Measurements from ENCODE around the gene SEBOX.
A peak's percentile ranks its signal among the peaks of the same experiment; 100 is the strongest.

Gene SEBOX

GRCh38 chr17:28333083-28333746, 31.8 kb downstream of the SEBOX start:
- TF ChIP-seq ZFX (IDR thresholded peaks at IDR 0.05; ENCODE audit: borderline replicate concordance), result no peak
- TF ChIP-seq, protein P1, sequence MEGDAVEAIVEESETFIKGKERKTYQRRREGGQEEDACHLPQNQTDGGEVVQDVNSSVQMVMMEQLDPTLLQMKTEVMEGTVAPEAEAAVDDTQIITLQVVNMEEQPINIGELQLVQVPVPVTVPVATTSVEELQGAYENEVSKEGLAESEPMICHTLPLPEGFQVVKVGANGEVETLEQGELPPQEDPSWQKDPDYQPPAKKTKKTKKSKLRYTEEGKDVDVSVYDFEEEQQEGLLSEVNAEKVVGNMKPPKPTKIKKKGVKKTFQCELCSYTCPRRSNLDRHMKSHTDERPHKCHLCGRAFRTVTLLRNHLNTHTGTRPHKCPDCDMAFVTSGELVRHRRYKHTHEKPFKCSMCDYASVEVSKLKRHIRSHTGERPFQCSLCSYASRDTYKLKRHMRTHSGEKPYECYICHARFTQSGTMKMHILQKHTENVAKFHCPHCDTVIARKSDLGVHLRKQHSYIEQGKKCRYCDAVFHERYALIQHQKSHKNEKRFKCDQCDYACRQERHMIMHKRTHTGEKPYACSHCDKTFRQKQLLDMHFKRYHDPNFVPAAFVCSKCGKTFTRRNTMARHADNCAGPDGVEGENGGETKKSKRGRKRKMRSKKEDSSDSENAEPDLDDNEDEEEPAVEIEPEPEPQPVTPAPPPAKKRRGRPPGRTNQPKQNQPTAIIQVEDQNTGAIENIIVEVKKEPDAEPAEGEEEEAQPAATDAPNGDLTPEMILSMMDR (IDR thresholded peaks at IDR 0.05), result no peak
- no peak overlapping the region for H3K27ac ChIP-seq

DNA sequence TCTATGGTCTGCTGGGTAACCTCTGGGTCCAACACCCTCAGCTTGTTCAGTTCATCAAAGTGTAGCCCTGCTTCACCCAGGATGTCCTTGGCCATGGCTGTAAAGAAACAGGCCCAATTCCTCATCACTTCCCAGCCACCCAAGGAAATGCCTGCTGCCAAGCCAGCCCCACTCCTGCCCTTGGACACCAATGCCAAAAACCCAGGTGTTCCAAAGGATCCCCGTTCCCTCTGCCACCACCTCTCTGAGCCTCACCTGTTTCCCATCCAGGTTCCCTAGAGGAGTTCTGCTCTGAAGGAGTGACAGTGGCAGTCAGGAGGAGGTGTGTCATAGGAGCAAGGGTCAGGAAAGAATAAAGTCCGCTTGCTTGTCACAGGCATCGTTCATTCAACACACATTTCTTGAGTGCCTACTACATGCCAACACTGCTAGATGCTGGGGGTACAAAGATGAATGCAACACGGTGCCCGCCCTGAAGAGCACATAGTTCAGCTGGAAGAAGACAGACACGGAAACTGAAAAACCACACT, 33.0 kb downstream of the SEBOX start:
- H3K27ac ChIP-seq, result no peak overlapping the region
- TF ChIP-seq ZFX (IDR thresholded peaks at IDR 0.05; ENCODE audit: borderline replicate concordance), result no peak
- TF ChIP-seq, protein P1 (IDR thresholded peaks at IDR 0.05), result no peak

DNA sequence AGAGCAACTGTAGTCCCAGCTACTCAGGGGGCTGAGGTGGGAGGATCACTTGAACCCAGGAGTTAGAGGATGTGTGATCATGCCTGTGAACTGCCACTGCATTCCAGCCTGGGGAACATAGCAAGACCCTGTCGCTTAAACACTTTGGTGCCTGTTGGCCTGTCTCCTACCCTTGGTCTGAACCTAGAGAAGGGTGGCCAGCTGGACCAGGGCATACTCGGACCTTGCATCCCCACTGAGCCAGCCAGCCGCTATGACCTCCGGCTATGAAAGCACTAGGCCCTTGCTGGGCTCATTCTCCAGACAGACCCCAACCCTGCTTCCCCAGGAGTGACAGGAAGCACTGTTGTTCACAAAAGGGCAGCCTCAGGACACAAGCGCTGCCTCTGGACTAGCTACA, 34.3 kb downstream of the SEBOX start:
- no peak for TF ChIP-seq ZFX (IDR thresholded peaks at IDR 0.05; ENCODE audit: borderline replicate concordance)
- TF ChIP-seq, protein P1 (IDR thresholded peaks at IDR 0.05), result no peak
- H3K27ac ChIP-seq, result no peak overlapping the region

GRCh38 chr17:28328325-28328724, 36.7 kb downstream of the SEBOX start:
- TF ChIP-seq, protein P1 (IDR thresholded peaks at IDR 0.05), result no peak
- TF ChIP-seq ZFX (IDR thresholded peaks at IDR 0.05; ENCODE audit: borderline replicate concordance), result no peak
- H3K27ac ChIP-seq, result peak overlapping the region; percentile 56; the same call in 1 of the 2 replicates

DNA sequence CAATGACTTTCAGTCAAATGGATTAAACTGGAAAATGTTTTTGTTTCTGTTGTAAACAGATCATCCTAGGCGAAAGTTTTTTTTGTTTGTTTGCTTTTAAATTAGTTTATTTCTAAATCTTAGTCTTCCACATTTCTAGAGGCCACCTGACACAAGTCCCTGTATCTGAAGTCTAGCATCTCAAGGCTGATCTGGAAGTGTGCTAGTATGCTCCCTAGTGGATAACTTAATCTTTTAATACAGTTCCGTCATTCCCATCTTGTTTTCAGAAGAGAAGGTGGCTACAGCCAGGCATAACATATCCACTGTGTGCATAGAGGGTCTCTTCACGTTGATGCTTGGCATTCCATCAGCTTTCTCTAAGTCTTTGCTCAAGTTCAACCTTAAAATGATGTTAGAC, 37.3 kb downstream of the SEBOX start:
- peak overlapping the region; percentile 56; the same call in 1 of the 2 replicates for H3K27ac ChIP-seq
- TF ChIP-seq, protein P1 (IDR thresholded peaks at IDR 0.05), result no peak
- TF ChIP-seq ZFX (IDR thresholded peaks at IDR 0.05; ENCODE audit: borderline replicate concordance), result no peak

GRCh38 chr17:28327031-28327607, 37.9 kb downstream of the SEBOX start:
- peak overlapping the region; percentile 56 for H3K27ac ChIP-seq
- TF ChIP-seq ZFX (IDR thresholded peaks at IDR 0.05; ENCODE audit: borderline replicate concordance), result no peak
- TF ChIP-seq, protein P1 (IDR thresholded peaks at IDR 0.05), result no peak

DNA sequence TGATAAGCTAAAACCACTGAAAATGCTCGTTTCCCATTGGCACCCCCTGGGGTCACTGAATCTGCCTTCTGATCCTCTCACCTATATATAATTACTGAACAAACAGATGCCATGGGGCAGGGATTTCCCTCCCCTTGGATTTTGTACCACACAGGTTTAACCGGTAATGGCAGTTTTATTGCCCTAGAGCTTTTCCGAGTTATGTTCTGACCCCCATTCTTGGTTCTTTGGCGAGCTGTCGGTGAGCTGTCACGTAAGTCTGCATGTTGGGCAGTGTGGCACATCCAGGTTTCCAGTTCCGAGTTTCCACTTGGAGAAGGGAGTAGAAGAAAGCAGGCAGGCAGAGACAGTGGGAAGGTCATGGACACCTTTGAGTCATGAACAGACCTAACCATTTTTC, 38.9 kb downstream of the SEBOX start:
- peak overlapping the region; percentile 56 for H3K27ac ChIP-seq
- TF ChIP-seq, protein P1 (IDR thresholded peaks at IDR 0.05), result no peak
- TF ChIP-seq ZFX (IDR thresholded peaks at IDR 0.05; ENCODE audit: borderline replicate concordance), result no peak
